NB4 (cell line): ENCODE results near the gene SHLD1.

Experiments used
- CTCF ChIP-seq: IDR thresholded peaks from one replicate; pipeline ENCODE4 v1.5.1; 2012; ENCODE audit warnings: low read depth, low read length
- POLR2A ChIP-seq: IDR thresholded peaks from 2 replicates; pipeline ENCODE4 v1.6.1; 2011; ENCODE audit warnings: mild to moderate bottlenecking; ENCODE audit not compliant: insufficient read length; ENCODE audit errors: extremely low read depth

DNA sequence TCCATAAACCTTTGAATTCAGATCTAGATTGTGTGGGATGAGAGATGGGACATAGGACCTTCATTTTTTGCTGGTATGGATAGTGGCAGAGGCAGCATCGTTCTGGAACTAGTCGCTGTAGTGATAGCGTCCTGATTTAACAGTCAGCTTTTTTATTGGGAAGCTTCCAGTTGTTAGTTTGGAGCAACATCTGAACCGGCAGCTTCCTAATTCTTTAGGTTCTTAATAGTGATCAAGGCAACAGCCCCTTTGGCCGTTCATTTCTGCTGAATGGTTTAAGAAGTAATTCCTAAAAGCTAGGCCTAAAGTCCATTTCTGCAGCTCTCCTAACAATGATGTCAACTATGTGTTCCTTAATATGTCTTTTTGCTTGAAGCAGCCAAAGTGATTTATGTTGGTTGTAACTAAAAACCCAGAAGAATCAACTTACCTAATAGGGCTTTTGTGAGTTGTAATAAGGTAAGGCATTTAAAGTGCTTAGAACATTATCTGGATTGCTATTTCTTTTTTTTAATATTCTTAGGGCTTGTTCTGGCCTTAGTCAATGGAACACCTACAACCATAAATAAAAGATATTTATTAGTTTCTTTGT is 90.3 kb downstream of the SHLD1 start:
- TF ChIP-seq POLR2A (no peak), CTCF (no peak)
